T-helper 9 cell (primary cell): ENCODE results near the gene SLC26A11.
"Not testable (repeated sequence)": the region's sequence is repeated elsewhere in the genome, so short reads cannot be mapped to it uniquely, and the experiment has no call there.

Source experiments
- DNase-seq: peaks from one replicate; pipeline ENCODE4 v3.0.0-alpha.2; 2020

Gene SLC26A11

DNA sequence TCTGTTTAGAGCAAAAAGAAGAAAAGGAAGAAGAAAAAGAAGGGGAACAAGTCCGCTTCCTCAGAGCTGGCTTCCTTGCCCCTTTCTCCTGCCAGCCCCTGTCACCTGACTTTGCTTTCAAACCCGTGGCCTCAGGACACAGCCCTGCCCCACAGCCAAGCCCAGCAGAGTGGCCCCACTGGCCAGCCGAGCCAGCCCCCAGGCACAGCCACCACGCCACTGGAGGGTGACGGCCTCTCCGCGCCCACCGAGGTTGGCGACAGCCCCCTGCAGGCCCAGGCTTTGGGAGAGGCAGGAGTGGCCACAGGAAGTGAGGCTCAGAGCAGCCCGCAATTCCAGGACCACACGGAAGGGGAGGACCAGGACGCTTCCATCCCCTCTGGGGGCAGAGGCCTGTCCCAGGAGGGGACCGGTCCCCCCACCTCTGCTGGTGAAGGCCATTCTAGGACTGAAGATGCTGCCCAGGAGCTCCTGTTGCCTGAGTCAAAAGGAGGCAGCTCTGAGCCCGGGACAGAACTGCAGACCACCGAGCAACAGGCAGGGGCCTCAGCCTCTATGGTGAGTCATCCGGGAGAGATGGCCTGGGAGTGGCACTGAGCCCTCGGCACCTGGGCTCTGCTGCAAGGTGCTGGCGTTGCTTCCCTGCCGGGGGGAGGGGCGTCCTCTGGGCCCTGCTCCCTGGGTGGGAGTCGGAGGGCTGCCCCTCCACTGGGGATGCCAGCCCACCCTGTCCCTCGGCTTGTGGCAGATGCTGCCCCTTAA is 67.8 kb downstream of the SLC26A11 start:
- no peak for DNase-seq

DNA sequence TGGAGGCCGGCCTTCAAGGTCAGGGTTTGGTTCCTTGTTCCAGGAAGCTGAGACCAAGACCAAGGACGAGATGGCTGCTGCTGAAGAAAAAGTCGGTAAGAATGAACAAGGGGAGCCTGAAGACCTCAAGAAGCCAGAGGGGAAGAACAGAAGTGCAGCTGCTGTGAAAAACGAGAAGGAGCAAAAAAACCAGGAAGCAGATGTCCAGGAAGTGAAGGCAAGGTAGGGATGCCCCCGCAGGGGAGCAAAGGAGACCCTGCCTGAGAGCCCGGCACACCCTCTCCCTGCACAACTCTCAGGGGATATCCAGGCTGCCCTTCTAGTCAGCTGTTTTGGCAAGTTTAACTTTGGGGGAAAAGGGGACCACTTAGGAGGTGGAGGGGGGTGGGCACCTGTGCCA is 69.4 kb downstream of the SLC26A11 start:
- DNase-seq = no peak

DNA sequence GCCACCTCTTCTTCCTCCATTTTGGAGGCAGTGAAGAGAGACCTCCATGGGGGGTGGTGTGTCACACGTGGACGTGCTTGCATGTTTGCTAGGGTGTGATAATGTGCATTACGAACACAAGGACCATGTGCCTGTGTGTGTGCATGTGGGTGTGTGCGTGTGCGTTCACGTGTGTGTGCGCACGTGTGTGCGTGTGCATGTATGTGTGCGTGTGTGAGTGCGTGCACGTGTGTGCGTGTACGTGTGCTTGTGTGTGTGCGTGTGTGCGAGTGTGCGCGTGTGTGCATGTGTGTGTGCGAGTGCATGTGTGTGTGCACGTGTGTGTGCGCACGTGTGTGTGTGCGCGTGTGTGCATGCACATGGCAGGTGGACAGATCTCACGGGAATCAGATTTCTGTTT is 69.9 kb downstream of the SLC26A11 start:
- DNase-seq = no peak

DNA sequence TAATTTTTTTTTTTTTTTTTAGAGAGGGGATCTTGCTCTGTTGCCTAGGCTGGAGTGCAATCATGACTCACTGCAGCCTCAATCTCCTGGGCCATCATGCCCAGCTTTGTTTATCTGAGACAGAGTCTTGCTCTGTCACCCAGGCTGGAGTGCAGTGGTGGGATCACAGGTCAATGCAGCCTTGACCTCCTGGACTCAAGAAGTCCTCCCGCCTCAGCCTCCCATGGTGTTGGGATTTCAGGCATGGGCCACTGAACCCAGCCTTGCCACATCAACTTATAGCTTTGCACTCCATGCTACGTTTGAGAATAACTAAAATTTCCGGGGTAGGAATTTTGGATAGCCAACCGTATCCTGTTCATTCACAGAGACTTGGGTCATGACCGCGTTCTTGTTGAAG is 71.0 kb downstream of the SLC26A11 start:
- no peak for DNase-seq

DNA sequence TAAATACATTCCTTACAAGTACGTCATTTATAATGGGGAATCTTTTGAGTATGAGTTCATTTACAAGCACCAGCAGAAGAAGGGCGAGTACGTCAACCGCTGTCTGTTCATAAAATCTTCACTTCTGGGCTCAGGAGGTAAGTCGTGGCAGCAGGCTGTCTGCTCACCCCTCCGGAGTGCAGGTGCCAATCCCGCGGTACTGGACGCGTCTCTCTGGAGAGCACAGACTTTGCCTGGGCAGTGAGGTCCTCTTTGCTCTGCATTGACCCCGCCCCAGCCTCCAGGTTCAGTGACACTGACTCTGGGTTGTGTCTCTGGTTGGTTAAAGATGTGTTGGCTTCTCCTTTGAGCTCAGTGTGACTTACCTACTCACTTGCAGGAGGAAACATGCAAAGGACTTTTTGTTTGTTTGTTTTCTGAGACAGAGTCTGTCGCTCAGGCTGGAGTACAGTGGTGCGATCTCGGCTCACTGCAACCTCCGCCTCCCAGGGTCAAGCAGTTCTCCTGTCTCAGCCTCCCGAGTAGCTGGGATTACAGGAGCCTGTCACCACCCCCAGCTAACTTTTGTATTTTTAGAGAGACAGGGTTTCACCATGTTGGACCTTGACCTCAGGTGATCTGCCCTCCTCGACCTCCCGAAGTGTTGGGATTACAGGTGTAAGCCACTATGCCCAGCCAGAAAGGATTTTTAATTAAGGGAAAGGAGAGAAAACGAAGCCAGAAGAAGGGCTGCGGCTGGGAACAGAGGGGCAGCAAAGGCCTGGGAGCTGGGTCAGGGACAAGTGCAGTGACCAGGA is 71.7 kb downstream of the SLC26A11 start:
- no peak for DNase-seq

DNA sequence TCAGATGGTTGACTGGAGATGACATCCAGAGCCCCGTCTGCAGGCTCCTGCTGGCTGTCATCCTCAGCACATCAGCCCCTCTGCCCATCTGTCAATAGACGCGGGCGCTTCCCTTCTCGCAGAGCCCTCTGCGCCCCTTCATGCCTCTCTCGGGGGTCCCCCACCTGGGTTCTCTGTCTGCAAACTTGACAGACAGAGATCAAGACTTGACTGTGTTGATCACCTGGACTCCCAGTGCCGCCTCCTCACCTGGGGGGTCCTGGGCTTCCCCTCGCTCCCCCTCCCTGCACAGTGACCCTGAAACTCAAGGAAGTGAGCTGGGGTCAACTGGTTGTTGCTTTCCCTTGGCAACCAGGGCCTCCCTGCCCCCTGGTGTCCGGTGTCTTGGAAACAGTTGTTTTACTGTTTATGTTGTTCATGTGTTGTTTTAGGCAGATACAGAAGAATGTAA is 72.3 kb downstream of the SLC26A11 start:
- DNase-seq = no peak

DNA sequence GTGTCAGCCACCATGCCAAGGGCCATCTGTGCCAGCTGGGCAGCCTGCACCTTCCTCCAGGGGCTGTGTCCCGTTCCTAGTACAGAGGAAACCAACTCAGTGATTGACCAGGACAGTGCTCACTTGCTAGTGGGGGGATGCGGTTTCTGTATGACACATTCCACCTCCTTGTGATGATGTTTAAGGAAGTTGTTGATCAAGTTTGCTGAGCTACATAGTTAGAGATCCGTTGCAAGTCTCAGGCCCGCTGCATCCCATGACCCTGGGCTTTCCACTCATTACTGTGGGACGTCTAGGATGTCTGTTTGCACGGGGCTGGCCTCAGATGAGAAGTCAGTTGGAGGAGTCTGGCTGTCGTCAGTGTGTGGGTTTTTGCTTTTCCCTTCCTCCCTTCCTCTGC is 74.0 kb downstream of the SLC26A11 start:
- DNase-seq = no peak

DNA sequence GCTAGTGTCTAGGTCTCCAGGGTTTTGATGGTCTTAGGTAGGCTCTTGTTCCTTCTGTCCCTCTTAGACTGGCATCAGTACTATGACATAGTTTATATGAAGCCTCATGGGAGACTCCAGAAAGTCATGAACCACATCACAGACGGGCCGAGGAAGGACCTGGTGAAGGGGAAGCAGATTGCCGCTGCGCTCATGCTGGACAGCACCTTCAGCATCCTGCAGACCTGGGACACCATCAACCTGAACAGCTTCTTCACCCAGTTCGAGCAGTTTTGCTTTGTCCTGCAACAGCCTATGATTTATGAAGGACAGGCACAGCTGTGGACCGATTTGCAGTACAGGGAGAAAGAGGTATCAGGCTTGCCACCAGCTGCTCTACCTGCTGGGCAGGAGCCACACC is 74.4 kb downstream of the SLC26A11 start:
- no peak for DNase-seq

DNA sequence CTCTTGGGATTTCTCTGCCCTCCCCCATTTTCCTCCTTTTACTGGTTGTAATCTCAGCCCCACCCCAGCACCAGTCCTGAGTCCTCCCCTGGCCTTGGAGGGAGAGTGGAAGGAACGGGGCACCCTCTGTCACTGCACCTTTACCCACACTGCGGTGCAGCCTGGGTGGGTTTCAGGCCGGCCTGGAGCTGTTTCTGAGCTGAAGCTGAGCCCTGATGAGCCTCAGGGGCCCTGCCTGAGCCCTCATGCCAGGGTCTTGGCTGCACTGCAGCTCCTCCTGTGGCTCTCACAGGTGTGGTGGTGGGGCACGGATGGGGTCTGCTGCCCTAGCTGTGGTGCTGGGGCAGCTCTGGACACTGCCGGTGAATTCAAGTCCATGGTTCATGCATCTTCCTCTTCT is 74.9 kb downstream of the SLC26A11 start:
- DNase-seq = no peak

DNA sequence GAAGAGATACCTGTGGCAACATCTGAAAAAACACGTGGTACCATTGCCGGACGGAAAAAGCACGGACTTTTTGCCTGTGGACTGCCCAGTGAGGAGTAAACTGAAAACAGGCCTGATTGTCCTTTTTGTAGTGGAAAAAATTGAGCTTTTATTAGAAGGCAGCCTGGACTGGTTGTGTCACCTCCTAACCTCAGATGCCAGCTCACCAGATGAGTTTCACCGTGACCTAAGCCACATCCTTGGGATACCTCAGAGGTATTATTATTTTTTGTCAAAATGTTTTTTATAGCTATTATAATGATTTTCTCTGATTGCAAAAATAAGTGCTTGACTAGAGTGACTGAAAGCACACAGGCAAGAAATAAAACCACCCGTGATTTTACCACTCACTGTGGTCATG is 75.3 kb downstream of the SLC26A11 start:
- DNase-seq = no peak

DNA sequence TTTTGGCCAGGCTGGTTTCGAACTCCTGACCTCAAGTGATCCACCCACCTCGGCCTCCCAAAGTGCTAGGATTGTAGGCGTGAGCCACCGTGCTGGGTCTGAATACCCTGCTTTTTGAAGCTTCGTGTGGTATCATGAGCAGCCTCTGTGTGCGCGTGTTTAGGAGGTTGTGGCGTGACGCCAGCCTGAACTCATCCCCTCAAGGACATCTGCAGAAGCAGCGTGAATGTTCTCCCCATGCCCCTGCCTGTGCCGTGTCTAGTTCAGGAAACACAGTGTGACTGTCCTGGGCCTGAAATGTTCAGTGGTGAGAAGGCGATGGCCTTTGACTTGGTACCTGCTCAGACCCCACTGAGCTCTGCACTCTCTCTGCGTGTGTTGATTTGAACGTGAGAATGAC is 76.0 kb downstream of the SLC26A11 start:
- DNase-seq = no peak

DNA sequence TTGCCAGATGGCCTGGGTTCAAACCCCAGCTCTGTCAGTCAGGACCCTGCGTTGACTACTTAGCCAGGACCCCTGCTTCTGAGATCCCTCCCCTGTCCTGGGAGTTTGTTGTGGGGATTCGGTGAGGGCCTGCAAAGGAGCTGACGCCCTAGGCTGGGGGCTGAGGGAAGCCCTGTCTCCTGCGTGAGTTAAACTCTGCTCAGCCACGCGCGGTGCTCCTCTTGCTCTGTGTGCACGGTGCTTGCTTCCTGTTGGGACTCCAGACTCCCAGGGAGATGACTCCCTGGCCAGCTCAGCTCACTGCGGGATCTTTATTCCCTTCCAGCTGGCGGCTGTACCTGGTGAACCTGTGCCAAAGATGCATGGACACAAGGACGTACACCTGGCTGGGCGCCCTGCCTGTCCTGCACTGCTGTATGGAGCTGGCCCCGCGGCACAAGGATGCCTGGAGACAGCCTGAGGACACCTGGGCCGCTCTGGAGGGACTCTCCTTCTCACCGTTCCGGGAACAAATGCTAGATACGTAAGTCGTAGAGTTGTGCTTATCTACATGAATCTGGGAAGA is 77.9 kb downstream of the SLC26A11 start:
- no peak for DNase-seq

DNA sequence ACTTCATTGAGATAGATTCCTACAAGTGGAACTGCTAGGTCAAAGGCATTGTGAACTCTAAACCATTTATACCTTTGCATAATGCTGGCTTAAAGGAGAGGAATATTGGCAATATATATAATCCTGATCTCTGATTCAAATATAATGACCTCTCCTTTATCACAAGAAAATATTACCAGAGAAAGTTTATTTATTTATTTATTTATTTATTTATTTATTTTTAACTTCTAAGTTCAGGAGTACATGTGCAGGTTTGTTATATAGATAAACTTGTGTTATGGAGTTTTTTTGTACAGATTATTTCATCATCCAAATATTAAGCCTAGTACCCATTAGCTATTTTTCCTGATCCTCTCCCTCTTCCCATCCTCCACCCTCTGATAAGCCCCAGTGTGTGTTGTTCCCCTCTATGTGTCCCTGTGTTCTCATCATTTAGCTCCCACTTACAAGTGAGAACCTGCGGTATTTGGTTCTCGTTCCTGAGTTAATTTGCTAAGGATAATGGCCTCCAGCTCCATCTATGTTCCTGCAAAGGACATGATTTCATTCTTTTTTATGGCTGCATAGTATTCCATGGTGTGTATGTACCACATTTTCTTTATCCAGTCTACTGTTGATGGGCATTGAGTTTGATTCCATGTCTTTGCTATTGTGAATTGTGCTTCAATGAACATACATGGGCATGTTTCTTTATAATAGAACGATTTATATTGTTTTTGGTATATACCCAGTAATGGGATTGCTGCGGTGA is 79.3 kb downstream of the SLC26A11 start:
- DNase-seq = not testable (repeated sequence)

DNA sequence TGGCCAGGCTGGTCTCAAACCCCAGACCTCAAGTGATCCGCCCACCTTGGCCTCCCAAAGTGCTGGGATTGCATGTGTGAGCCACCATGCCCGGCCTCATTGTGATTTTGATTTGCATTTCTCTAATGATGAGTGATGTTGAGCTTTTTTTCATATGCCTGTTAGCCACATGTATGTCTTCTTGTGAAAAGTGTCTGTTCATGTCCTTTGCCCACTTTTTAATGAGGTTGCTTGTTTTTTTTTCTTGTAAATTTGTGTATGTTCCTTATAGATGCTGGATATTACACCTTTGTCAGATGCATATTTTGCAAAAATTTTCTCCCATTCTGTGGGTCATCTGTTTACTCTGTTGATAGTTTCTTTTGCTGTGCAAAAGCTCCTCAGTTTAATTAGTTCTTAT is 80.5 kb downstream of the SLC26A11 start:
- not testable (repeated sequence) for DNase-seq
